GM18870 (cell line): ENCODE results near the gene TERT.

ENCODE experiments used
- ATAC-seq: cut with Tn5 transposase; IDR thresholded peaks from one replicate; pipeline ENCODE4 v1.9.1; 2021; ENCODE audit warnings: moderate library complexity; ENCODE audit not compliant: unreplicated experiment

The TERT gene

DNA sequence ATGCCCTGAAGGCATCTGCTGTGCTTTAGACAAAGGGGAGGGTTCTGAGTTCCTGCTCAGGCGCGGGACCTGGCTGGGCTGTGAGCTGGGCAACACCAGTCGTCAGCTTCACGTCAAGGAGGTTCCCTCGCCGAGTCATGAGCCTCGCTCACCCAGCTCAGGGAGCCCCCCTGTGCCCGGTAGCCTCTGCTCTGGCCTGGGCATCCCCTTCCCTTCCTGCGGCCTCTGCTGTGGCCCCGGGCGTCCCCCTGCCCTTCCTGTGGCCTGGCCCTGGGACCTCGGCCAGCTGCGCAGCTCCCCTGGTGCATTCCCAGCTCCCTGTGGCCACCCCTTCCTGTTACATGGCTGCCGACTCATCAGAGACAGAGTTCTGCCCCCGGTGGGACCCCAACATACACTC, 29.8 kb downstream of the TERT start:
- no peak for ATAC-seq

DNA sequence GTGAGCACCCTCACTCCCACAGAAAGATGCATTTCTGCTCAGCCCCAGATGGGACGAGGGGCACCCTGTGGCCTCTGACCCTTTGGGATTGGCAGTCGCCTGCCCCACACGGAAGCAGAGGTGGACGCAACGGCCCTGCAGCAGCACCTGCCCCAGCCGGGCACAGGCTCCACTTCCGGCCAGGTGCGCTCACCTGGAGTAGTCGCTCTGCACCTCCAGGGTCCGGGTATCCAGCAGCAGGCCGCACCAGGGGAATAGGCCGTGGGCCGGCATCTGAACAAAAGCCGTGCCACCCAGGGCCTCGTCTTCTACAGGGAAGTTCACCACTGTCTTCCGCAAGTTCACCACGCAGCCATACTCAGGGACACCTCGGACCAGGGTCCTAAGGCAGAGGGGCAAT, 30.7 kb downstream of the TERT start:
- ATAC-seq: no peak

DNA sequence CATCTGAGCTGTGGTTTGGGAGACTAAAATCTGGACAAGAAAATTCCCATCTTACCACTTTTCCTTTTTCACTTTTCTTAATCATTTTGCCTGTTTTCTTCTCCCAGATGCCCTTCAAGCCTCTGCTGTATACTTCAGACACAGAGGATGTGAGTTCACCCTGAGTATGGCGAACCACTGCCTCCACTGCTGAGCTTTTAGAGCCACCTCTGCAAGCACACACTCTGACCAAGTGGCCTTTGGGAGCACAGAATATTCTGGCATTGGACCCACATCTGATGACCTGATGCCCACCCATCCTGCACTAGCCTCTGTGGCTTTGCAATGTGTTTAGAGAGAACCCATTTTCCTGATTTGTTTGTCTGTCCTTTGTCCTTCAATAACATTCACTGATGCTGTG, 32.5 kb downstream of the TERT start:
- no peak for ATAC-seq

DNA sequence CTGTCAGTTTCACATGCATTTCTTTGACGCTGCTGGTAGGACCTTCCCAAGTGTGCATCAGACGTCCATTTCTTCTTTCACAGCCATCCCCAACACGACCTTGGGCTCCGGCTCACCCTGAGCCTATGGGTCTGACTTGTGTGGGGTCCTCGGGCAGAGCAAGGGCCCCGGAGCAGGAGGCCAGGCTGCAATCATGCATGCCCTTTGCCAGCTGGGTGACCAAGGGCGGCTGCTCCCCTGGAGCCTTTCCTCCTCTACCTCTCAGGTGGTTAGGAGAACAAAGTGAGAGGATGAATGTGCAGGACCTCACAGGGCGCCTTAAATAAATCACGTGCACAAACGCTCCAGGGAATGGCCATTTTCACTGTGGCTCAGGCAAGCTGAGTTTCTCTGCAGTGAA, 33.2 kb downstream of the TERT start:
- ATAC-seq: no peak

DNA sequence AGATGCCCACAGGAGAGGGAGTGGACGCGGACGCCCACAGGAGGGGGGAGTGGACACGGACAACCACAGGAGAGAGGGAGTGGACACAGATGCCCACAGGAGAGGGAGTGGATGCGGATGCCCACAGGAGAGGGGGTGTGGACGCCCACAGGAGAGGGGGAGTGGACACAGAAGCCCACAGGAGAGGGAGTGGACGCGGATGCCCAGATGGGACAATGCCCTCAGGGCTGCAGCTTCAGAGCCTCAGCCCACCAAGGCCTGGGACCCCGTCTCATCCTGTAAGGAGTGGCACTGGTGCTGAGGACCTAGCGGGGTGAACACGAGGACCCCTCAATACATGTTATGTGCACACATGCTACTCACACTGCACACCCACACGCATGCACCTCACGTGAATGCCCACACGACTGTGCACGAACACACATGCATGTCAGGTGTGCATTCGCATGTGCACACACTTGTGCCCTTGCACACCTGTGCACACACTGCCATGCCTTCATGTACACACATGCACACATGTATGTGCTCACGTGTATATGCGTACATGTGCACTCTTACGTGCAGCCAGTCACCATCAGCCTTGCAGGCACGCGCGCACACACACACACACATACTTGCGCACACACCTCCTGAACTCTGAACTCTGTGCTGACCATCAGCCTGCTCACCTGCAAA, 34.9 kb downstream of the TERT start:
- no peak for ATAC-seq

DNA sequence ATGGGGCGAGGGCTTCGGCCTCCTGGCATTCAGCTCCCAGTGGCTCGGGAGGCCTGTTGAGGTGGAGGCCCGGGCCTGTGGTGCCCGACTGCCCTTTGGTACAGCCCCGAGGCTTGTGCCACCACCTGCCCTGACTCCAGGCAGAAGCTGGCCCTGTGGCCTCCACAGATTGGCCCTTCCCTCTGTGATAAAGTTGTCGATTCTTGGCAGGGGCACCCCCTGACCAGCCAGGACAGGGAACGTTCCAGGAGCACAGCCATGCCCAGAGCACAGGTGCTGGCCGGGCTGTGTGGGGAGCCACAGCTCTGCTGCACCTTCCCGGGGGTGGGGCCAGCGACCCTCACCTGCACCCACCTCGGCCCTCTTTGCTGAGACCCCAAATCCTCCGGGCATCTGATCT, 37.0 kb downstream of the TERT start:
- no peak for ATAC-seq

DNA sequence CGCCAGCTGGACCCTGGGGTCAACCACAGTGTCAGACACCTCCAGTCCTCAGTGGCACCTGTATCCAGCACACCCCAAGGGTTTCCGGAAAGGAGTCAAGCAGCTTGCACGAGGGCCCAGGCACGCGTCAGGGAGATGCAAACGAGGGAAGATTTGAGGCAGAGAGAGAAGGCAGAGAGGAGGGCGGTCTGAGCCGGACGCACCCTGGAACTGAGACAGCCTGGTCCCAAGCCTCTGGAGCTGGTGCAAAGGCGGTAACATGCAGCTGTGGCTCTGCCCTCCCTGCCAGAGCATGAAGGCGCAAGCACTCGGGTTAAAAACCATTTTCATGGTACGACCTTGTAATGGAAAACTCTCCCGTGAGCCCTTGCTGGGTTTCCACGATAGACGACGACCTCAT, 37.5 kb downstream of the TERT start:
- no peak for ATAC-seq

DNA sequence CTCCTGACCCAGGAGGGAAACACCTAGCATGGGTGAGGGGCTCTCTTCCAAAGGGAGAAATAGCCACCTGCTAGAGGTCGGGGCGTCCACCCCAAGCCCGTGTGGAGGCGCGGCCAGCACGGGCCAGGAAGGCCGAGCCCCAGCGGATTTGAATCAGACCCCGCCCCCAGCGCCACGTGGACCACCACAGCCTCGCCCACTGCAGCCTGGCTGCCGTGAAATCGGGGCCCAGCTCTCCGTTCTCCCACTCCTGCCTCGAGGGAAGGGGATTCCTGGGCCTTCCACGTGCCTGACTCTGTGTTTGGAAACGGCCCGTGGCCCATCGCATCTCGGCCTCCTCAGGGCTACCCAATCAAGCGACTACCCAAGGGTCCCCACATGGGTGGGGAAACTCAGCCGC, 38.1 kb downstream of the TERT start:
- no peak for ATAC-seq

DNA sequence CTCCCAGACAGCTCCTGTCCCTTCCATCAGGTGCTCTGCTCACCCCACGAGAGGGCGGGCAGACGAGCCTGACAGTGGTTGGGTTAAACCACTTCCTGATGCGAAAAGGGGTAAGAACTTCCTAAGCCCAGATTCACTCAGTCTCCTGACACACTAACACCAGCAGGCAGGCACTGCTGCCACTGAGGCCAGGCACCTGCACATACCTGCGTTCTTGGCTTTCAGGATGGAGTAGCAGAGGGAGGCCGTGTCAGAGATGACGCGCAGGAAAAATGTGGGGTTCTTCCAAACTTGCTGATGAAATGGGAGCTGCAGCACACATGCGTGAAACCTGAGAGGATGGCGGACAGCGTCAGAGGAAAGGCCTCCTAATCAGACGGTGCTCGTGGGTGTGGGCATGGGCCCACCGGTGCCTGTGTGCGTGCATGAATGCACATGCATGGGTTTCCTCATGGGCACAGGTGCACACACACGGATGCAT, 39.7 kb downstream of the TERT start:
- no peak for ATAC-seq

DNA sequence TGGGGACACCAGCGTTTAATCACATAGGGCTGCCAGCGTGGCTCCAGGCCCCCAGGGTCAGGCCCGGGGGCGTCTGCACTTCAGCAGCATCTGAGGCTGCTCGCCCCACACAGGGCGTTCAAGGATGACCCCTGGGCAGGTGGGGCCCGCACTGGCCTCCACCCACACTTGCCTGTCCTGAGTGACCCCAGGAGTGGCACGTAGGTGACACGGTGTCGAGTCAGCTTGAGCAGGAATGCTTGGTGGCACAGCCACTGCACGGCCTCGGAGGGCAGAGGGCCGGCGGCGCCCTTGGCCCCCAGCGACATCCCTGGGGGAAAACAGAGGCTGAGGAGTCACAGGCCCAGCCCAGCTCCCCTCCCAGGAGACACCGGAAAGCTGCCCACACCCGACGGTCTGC, 40.7 kb downstream of the TERT start:
- ATAC-seq: no peak

DNA sequence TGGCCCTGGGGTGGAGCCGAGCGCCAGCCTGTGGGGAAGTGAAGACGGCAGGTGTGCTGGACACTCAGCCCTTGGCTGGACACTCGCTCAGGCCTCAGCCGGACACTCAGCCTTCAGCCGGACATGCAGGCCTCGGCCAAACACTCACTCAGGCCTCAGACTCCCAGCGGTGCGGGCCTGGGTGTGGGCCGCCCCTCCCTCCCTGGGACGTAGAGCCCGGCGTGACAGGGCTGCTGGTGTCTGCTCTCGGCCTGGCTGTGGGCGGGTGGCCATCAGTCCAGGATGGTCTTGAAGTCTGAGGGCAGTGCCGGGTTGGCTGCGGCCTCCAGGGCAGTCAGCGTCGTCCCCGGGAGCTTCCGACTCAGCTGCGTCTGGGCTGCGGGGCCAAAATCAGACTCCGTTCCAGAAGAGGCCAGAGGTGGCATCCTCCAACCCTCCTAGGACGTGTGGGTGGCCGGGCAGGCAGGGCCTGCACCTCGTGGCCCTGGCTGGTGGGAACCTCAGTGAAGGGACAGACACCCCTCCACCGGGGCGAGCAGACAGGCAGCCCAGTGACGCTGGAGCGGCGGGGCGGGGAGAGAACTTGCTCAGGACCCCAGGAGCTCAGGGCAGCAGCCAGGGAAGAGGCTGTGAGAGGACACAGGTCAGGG, 41.3 kb downstream of the TERT start:
- no peak for ATAC-seq

DNA sequence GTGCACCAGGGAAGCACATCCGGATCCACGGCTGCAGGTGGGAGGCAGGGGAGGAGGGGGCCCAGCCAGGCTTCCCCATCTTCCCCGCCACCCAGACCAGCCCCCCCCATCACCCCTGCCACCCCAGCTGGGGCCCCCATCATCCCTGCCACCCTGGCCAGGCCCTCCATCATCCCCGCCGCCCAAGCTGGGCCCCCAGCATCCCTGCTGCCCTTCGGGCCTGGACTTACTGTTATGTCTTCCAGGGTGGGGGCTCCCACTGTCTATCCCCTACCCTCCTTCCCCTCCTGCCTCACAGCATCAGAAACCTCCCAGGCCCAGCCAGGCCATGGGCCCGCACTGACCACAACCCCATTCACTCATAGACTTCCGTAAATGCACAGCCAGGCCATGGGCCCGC, 42.2 kb downstream of the TERT start:
- ATAC-seq: no peak

DNA sequence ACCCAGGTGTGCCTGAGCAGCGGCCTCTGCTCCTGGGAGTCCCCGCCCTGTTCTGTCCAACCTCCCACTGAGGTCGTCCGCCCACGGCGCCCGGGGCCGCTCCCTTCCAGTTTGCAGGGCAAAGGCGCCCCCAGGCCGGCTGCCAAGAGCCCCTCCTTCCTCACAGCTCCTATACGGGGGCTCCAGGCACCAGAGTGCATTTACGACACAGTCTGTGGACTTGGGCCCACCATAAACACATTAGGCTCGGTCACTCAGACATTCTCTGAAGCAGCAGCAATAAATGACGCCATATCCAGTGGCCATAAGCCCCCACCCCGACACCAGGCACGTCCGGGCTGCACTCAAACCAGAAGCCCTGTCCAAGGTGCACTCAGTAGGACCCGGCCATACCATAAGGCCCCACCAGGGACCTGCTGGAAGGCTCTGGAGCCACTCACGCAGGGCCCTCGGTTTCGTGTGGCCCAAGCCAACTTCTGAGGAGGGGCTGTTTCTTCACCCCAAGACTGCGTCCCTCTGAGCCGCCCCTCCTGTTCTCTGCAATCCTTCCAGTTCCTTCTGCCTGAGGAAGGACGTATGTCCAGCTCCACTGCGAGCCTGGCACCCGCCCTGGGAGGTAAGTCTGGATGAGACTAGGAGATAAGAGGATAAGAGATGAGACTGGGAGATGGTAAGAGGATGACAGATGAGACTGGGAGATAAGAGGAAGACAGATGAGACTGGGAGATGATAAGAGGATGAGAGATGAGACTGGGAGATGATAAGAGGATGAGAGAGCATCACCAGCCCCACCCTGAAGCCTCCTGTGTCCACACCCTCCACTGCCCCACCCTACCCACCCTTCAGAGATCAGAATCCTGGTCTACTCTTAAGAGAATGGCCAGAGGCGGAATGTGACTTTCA, 42.9 kb downstream of the TERT start:
- ATAC-seq: no peak

DNA sequence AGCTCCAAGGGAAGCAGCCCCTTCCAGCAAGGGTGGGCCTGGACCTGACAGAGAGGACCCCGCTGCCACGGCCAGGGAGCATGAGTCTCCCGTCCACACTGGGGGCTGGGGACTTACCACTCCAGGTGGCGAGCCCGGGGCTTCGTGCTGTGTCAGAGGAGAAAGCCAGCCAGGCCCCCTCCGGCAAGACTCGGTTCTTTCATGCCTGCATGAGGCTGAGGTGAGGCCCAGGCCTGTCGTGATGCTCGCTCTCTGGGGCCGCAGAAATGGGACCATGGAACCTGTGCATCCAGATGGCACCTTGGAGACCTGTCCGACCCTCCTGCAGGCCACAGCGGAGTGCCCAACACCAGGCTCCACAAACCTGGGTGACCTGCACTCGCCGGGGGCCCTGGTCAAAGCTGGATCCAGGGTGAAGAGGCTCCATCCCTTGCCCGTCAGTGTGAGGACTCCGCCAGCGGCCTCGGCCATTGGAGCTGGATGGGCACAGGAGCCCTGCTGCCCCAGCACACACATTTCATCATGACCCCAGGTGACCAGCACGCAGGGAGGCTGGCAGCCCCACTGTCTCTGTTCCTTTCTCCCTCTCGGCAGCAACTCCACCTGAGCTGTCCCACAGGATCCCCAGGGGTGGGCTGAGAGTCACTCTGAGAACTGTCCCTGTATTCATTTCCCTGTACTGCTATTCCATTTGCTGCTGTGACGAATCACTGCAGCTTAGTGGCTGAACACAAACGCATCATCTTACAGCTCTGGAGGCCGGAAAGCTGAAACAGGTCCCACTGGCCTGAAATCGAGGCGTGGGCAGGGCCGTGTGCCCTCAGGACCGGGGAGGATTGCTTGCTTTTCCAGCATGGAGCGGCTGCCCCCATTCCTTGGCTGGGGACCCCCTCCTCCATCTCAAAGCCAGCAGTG, 45.2 kb downstream of the TERT start:
- no peak for ATAC-seq

DNA sequence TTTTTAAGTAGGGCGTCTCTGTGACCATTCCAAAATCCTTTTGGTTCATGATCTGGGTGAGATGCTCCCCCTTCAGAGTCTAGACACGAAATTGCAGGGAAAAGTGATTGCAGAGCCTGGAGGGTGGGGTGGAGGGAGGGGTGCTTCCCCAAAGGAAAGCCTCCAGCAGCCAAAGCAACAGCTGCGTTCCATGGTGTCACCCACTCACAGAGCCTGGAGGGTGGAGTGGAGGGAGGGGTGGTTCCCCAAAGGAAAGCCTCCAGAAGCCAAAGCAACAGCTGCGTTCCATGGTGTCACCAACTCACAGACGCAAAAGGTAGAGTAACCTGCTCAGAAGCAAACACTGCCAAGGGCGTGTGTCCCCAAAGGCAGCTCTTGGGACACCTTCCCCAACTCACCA, 47.1 kb downstream of the TERT start:
- ATAC-seq: no peak

DNA sequence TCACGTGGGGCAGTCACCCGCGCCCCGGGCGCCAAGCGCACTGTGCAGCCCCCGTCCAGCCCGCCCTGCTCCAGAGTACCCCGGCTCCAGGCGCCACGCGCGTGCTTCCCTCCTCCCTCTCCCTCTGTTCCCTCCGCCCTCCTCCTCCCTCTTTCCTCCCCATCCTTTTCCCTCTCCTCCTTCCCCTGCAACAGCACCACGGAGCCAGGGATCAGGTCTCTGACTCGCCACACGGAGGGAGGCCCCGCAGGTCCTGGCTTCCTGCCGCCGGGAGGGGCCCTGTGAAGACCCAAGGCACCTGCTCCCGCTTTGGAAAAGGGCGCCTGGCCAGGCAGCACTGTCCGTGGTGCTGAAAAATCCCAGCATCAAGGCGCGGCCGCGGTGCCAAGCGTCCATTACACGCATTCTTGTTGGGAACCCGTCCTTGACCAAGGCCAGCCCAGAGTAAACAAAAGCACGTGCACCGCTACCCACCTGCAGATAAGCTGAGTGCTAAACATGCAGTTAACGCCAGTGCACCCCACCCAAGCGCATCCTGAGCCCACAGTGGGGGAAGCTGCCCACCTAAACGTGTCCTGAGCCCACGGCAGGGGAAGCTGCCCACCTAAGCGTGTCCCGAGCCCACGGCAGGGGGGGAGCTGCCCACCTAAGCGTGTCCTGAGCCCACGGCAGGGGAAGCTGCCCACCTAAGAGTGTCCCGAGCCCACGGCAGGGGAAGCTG, 48.0 kb downstream of the TERT start:
- ATAC-seq: no peak

DNA sequence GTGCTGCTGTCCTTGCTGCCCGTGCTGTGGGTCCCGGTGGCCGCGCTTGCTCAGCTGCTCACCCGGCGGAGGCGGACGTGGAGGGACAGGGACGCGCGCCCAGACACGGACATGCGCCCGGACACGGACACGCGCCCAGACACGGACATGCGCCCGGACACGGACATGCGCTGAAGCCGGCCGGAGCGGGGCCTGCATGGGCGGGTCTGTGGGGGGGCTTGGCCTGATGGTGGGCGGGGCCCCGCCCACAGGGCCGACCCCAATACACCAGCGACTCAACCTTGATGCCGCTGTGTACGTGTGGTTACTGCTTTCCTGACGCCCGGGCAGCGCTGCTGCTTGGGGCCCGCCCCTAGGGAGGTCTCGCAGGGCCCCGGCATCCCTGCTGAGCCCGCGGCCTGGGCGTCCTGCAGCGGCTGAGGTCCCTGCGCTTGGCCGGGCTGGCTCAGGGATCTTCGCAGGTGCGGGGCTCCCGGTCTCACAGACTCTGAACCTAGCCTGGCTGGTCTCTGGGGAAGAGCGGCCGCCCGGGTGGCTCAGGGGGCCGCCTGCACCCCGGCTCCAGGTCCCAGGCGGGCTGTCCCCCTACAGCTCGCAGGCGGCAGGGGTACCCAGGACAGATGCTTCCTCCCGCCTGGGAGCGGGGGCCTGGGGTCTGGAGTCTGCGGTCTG, 48.8 kb downstream of the TERT start:
- no peak for ATAC-seq

DNA sequence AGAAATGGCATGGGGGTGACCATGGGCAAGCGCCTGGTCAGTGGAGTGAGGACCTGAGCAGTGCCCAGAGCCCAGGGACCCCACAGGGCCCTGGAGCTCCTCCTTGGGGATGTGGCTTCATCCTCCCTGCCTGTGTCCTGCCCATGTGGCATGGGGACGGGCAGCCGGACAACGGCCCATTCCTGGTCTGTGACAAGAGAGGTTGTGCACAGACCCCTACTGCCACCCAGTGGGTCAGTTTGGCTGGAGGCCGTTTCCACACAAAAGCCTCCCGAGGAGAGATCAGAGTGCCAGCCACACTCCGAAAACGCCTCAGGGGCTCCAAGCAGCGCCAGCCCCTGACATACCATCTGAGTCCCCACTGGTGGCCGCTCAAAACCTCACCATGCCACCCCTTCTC, 49.9 kb downstream of the TERT start:
- ATAC-seq: no peak

DNA sequence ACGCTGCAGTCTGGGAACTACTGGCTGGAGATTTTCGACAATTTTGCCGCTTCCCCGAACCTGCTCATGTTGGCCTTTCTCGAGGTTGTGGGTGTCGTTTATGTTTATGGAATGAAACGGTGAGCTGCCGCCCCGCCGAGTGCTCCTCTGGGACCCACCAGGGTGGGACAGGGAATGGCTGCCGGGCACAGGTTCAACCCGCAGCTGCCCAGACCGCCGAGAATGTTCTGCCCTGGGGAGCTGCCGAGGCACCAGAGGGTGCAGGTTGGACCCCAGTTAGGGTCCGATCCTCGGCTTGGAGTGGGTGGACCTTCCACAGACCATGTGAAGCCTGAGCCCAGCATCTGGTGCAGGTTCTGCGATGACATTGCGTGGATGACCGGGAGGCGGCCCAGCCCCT, 50.6 kb downstream of the TERT start:
- ATAC-seq: no peak
